Vein endothelial cell (primary cell): ENCODE data around the gene KAT2A. TPM values are rescaled to one million over a fixed set of nuclear protein-coding genes. Genes with fewer than 3 reads are reported as not detected.

Experiments used
- total RNA-seq: library from RNA; depleted of rRNA; stranded (reverse); fragments of >200 nt; gene quantifications from 2 replicates; pipeline ENCODE4 v1.2.3, GENCODE V29; 2012

The KAT2A gene
- total RNA-seq = 15.5 and 16.0 TPM in 2 replicates

DNA sequence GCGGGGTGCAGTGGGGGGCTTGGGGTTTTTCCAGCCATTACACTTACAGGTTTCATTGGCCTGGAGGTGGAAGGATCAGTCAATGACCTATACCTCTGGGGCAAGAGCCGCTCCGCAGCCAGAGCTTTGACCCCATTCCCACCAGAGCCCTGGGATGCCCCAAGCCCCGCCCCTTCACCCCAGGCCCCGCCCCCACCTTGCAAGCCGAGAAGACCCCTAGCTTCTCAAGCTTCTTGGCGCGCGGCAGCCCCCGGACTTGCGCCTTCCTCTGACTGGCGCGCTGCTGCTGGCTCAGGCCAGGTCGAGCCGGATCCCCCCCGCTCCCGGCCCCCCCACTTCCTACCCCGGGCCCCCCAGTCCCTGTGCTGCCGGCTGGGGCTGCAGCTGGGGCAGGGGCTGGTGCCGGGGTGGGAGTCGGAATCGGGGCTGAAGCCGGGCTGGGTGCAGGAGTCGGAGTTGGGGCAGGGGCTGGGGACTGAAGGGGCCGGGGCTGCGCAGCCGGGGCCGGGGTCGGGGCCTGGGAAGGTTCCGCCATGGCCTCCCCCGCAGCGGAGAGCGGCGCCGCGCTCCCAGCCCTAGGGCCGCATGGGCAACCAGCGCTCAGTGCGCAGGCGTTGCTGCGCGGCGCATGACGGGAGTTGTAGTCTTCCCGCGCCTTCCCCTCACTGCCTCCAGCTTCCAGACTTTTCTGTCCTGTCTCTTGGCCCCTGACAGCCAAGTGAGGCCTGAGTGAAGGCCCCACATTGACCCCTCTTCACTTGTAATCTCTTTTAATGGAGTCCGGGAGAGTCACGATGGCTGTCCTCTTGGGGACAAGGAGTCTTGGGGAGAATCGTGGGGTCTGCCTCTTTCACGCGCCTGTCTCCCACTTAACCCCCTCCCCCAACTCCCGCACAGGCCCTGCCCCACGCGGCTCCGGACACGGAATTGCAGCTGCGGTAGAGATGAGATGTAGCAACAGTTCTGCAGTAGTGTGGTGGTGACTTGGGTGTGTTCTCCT, at the start of gene KAT2A:
Gene KAT2A (minus strand): TSS at position 598 of the 1,000 bp plus-strand sequence. CDS start 63 bp downstream, at position 535.

DNA sequence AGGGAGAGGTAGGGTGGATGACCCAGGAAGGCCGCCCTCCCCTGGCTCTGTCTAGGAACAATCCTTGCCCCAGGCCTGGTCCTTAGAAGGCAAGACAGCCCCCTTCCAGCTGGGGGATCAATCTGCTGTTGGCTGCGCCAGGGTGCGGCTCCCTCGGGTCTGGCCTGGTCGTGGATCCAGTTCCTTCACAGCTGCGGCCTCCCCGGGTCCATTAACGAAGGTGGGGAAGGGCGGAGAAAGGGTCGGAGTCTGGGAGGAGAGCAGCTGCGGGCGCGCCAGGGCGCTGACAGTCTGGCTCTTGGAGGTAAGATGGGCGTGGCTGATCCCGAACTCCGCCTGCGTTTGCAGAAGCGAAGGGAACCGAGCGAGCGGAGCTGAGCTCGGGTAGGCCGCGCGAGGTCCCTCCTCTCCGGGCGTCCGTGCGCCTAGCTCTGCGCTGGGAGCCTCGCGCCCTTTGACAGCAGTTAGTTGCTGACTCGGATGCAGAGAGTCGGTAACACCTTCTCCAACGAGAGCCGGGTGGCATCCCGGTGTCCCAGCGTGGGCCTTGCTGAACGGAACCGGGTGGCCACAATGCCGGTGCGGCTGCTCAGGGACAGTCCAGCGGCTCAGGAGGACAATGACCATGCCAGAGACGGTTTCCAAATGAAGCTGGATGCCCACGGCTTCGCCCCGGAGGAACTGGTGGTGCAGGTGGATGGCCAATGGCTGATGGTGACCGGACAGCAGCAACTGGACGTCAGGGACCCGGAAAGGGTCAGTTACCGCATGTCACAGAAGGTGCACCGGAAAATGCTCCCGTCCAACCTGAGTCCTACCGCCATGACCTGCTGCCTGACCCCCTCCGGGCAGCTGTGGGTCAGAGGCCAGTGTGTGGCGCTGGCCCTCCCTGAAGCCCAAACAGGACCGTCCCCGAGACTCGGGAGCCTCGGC, 1.5 kb upstream of the KAT2A start, which contains the start of gene HSPB9:
Gene HSPB9 (plus strand): TSS at position 434 of the 933 bp plus-strand sequence. CDS start 47 bp downstream, at position 481.

DNA sequence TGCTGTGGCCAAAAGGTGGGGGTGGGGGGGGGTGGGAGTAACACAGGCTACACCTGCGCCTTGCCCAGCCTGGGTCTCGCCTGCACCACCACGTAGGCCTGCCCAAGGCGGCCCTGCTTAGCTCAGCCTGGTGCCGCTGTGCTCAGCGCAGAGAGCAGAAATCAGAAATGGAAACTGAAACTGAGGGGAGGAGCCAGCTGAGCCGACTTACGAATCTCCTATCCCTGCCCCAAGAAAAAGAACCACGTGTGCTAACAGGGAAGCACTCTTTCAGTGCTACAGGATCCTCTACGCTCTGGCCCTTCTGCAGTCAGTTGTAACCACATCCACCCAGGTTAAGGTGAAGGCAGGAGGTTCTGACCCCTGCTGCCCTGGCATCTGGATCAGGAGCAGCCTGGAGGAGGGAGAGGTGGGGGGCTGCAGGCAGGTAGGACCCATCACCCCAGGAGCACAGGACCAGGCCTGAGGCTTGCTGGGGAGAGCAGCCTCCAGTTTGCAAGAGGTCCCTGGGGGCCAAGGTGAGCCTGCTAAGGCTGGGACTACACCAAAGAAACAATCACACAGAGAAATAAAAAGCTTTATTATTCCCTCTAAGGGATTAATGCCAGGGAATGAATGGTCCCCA, 8.5 kb downstream of the KAT2A start, which contains the start of gene DHX58:
Gene DHX58 (minus strand): TSS at position 163 of the 625 bp plus-strand sequence. CDS start 822 bp downstream, outside the sequence.

DNA sequence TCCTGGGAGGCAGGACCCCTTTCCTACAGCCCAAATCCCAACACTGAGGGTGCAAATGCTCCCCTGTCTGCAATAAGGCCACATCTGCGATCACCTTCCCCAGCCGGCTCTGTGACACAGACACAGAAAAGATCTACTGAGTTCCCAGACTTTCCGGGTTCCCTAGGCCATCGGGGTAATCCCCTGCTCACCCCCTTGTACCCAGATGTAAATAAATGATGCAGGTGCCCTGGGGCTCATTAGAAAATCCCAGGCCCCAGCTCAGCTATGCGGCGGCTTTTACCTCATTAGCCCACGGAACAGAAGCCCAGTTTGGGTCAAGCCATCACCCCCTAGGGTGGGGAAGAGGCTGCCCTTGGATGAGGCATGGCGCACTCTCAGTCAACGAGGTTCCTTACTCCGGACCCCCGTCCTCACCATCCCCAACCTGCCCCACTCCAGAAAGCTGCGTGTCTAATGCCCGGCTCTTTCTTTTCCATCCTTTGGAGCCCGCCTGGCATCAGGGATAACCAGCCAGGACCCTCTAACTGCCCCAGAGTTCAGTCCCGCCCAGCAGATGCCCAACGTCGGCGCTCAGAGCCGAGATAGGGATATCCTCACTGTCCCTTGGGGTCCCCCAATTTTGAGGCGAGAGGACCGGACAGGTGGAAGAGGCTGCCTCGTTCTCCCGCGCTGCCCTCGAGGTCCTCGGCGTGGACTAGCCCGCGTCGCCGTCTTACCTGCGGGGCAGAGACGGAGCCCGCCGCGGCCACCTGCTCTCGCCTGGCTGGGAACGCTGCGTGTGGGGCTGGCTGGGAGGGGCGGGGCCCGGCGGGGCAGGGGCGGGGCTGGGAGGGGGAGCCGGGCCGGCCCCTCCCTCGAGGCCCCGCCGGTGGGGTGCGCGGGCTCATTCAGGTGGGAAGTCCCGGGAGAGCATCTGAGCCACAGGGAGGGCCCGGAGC, 23.2 kb downstream of the KAT2A start, which contains the start of gene ZNF385C:
Gene ZNF385C (minus strand): TSS at position 783 of the 941 bp plus-strand sequence. CDS start 35,417 bp downstream, outside the sequence.

Other genes with a start within 250 kb of the KAT2A start
- 255 and 317 TPM in 2 replicates for gene ACLY, start 202.4 kb downstream of the KAT2A start, total RNA-seq
- 0.33 and 0.38 TPM in 2 replicates for gene ODAD4, start 190.8 kb downstream of the KAT2A start, total RNA-seq
- 67.6 and 77.7 TPM in 2 replicates for gene CNP, start 154.6 kb downstream of the KAT2A start, total RNA-seq
- 74.8 and 84.3 TPM in 2 replicates for gene DNAJC7, start 103.9 kb downstream of the KAT2A start, total RNA-seq
- 75.2 and 84.6 TPM in 2 replicates for gene NKIRAS2, start 101.3 kb downstream of the KAT2A start, total RNA-seq
- 0.29 and 0.33 TPM in 2 replicates for gene C17orf113, start 70.8 kb downstream of the KAT2A start, total RNA-seq
- not detected in 2 replicates for gene ZNF385C, start 22.9 kb downstream of the KAT2A start, total RNA-seq
- 2.6 and 3.4 TPM in 2 replicates for gene DHX58, start 8.7 kb downstream of the KAT2A start, total RNA-seq
- gene HSPB9, start 1.4 kb upstream of the KAT2A start, total RNA-seq = not detected in 2 replicates
- 187 and 210 TPM in 2 replicates for gene RAB5C, start 33.6 kb upstream of the KAT2A start, total RNA-seq
- under 0.01 TPM in 1 of 2 replicates, not detected in the other for gene KCNH4, start 59.8 kb upstream of the KAT2A start, total RNA-seq
- not detected in 2 replicates for gene HCRT, start 64.1 kb upstream of the KAT2A start, total RNA-seq
- 12.4 and 15.0 TPM in 2 replicates for gene GHDC, start 73.1 kb upstream of the KAT2A start, total RNA-seq
- gene STAT5B, start 155.0 kb upstream of the KAT2A start, total RNA-seq = 41.2 and 44.1 TPM in 2 replicates
- gene STAT5A, start 167.1 kb upstream of the KAT2A start, total RNA-seq = 30.4 and 52.6 TPM in 2 replicates